Gastrocnemius medialis (tissue), 4 donors: ENCODE data around the gene OSBPL2. TPM values are rescaled to one million over a fixed set of nuclear protein-coding genes. Genes with fewer than 3 reads are reported as not detected.

ENCODE experiments used
- ATAC-seq, 2 donors: fragments of 150-250 bp; one replicate each; pipeline ENCODE4 v1.9.1; 2016
- DNase-seq, 2 donors: peaks; one replicate each; pipeline ENCODE4 v3.0.0-alpha.2; 2019
- H3K27ac ChIP-seq, 4 donors: fragments of 200-600 bp; sonication (generic); 1 replicate in 1 of 4; 2 replicates in 3 of 4; pipeline ENCODE4 v1.5.1; 2016 to 2018; ENCODE audit warnings: mild to moderate bottlenecking in 2 of 4, moderate library complexity in 1 of 4
- H3K27me3 ChIP-seq, 3 donors: fragments of 200-600 bp; sonication (generic) in 2 of 3; 1 replicate in 1 of 3; 2 replicates in 2 of 3; pipeline versions ENCODE4 v1.5.1 to v1.6.0; 2016 to 2019; ENCODE audit warnings: mild to moderate bottlenecking in 1 of 3, moderate library complexity in 1 of 3
- H3K36me3 ChIP-seq, 2 donors: fragments of 200-600 bp; sonication (generic) in 1 of 2; one replicate each; pipeline ENCODE4 v1.5.1; 2017 to 2018
- H3K4me1 ChIP-seq, 2 donors: fragments of 200-600 bp; sonication (generic) in 1 of 2; one replicate each; pipeline ENCODE4 v1.5.1; 2016 to 2017; ENCODE audit warnings: mild to moderate bottlenecking in 2 of 2
- H3K4me3 ChIP-seq, 4 donors: fragments of 200-600 bp; sonication (generic) in 3 of 4; 1 replicate in 1 of 4; 2 replicates in 3 of 4; pipeline ENCODE4 v1.5.1; 2016 to 2019; ENCODE audit warnings: mild to moderate bottlenecking in 2 of 4
- H3K9me3 ChIP-seq, 3 donors: fragments of 200-600 bp; sonication (generic) in 2 of 3; 1 replicate in 1 of 3; 2 replicates in 2 of 3; pipeline ENCODE4 v1.5.1; 2016 to 2019
- POLR2A ChIP-seq, 2 donors: fragments of 450-650 bp; IDR thresholded peaks; one replicate each; pipeline ENCODE4 v1.6.1; 2017; ENCODE audit warnings: antibody characterized with exemption in 2 of 2, mild to moderate bottlenecking in 2 of 2, moderate library complexity in 2 of 2
- in situ Hi-C, 4 donors: fragments of 200-750 bp; cut with MboI; loops; one replicate each; pipeline versions ENCODE4 v1.15.0 to v1.8.0; 2017; ENCODE audit warnings: low sequenced_read_pairs in 4 of 4
- intact Hi-C: fragments of 100-400 bp; cut with DNase I; formaldehyde crosslinking; loops from one replicate; pipeline ENCODE4 v1.15.1; 2023; ENCODE audit warnings: low total_unique reads
- total RNA-seq, 4 donors: library from RNA; depleted of rRNA; stranded (reverse); fragments of >200 nt; gene quantifications; one replicate each; pipeline versions ENCODE4 v1.1.0 to v1.2.3, GENCODE V29; 2016
- TF ChIP-seq, protein P1 (sequence below), 5 experiments: fragments of 450-650 bp in 3 of 5; fragments of 200-600 bp in 2 of 5; sonication (generic) in 2 of 5; IDR thresholded peaks in 4 of 5; conservative IDR thresholded peaks in 1 of 5; 1 replicate in 4 of 5; 2 replicates in 1 of 5; pipeline ENCODE4 v1.5.1; 2016 to 2019; ENCODE audit warnings: antibody characterized with exemption in 5 of 5, mild to moderate bottlenecking in 3 of 5, moderate library complexity in 3 of 5

Gene OSBPL2
- total RNA-seq, 4 donors from 2014 or later = 15.8 to 26.4 (median 19.6) TPM

DNA sequence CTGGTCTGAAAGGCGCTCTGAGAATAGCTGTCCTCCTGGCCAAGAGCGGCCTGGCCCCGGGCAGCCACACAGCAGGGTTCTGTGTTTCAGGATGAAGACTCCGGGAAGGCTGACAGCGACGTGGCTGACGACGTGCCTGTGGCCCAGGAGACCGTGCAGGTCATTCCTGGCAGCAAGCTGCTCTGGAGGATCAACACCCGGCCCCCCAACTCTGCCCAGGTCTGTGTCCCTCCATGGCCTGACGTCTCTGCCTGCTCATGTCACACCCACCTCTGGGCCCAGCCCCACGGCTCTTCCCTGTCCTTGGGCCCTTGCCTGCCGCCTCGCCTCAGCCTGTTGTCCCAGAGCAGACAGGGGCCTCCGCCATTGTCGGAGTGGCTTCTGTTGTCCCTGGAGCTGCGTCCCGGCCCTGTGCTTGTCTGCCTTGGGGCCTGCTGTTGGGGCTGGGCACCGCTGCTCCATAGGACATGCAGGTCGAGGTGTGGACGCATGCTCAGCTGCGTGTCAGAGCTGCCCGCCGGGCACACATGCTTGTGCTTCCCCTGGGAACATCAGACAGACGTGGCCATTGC lies 48.3 kb downstream of the OSBPL2 start:
- intact Hi-C loops (no loop called here), in situ Hi-C loops (loop anchor here in 1 of 4 donors (25.0 kb wide), 1 partner anchor 101 kb away; the partner anchor contains the start of gene RPS21)
- H3K27ac ChIP-seq = peak overlapping the region; percentile 50 to 88 (median 66)
- TF ChIP-seq, protein P1, sequence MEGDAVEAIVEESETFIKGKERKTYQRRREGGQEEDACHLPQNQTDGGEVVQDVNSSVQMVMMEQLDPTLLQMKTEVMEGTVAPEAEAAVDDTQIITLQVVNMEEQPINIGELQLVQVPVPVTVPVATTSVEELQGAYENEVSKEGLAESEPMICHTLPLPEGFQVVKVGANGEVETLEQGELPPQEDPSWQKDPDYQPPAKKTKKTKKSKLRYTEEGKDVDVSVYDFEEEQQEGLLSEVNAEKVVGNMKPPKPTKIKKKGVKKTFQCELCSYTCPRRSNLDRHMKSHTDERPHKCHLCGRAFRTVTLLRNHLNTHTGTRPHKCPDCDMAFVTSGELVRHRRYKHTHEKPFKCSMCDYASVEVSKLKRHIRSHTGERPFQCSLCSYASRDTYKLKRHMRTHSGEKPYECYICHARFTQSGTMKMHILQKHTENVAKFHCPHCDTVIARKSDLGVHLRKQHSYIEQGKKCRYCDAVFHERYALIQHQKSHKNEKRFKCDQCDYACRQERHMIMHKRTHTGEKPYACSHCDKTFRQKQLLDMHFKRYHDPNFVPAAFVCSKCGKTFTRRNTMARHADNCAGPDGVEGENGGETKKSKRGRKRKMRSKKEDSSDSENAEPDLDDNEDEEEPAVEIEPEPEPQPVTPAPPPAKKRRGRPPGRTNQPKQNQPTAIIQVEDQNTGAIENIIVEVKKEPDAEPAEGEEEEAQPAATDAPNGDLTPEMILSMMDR (IDR thresholded peaks at IDR 0.05 in 4 of 5, conservative IDR thresholded peaks at IDR 0.05 in 1 of 5) = no peak
- TF ChIP-seq POLR2A (IDR thresholded peaks at IDR 0.05) = no peak
- no peak overlapping the region for H3K4me3 ChIP-seq
- DNase-seq = no peak
- peaks cover 0 to 65% of the 10 kb centered on the region in 2 donors for H3K36me3 ChIP-seq
- H3K4me1 ChIP-seq = peaks cover 14 to 30% of the 10 kb centered on the region in 2 donors
- no peaks in the 10 kb centered on the region for H3K9me3 ChIP-seq
- ATAC-seq = no peak
- no peaks in the 10 kb centered on the region for H3K27me3 ChIP-seq

DNA sequence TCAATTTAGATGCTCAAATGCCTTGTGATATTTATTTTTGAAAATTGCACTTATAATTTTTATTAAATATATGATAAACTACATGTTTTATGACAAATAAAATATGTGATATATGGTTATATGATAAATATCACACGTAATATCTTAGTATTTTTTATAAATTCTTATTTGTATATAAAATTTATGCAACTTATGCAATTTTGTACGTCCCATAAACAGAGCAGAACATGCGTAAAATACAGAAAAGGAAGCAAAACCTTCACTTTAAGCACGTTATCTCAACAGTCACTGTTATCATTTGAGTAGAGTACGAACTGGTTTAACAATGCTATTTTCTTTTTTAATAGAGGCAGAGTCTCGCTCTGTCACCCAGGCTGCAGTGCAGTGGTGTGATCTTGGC lies 48.8 kb downstream of the OSBPL2 start:
- peaks cover 14 to 29% of the 10 kb centered on the region in 2 donors for H3K4me1 ChIP-seq
- in situ Hi-C loops = loop anchor here in 1 of 4 donors (25.0 kb wide), 1 partner anchor 100 kb away; the partner anchor contains the start of gene RPS21
- H3K27ac ChIP-seq = peak overlapping the region; percentile 50 to 88 (median 66)
- H3K4me3 ChIP-seq = no peak overlapping the region
- DNase-seq (no peak), ATAC-seq (no peak)
- intact Hi-C loops = no loop called here
- peaks cover 0 to 65% of the 10 kb centered on the region in 2 donors for H3K36me3 ChIP-seq
- TF ChIP-seq, protein P1 (IDR thresholded peaks at IDR 0.05 in 4 of 5, conservative IDR thresholded peaks at IDR 0.05 in 1 of 5) = no peak
- TF ChIP-seq POLR2A (IDR thresholded peaks at IDR 0.05) = no peak
- H3K27me3 ChIP-seq = no peaks in the 10 kb centered on the region
- no peaks in the 10 kb centered on the region for H3K9me3 ChIP-seq

DNA sequence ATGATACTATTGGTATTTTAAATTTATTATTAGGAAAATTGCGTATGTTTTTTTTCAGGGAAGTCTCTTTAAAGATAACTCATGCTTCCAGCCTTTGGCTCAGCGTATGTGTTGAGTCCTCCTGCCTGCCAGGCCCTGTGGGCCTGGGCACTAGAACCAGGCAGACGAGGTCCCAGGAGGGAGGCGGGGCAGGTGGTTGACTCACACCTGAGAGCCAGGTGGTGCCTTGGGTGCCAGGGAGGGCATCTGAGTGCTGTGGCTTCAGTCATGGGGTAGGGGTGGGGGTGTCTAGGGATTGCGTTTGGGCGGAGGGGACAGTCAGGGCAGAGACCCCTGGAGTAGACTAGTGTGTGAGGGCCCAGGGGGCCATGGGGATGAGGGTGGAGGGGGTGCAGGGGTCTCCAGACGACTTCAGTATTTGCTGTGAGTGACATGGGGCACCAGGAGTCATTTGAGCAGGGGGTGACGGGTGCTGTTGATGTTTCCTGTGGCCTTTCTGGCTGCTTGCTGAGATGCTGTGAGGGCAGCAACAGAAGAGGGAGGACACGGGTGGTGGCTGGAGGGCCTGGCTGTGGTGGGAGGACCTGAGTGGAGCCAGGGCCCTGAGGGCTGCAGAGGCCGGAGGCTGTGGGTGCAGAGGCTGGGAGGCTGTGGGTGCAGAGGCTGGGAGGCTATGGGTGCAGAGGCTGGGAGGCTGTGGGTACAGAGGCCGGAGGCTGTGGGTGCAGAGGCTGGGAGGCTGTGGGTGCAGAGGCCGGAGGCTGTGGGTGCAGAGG lies 49.6 kb downstream of the OSBPL2 start:
- ATAC-seq = no peak
- no peaks in the 10 kb centered on the region for H3K27me3 ChIP-seq
- peaks cover 0 to 72% of the 10 kb centered on the region in 2 donors for H3K36me3 ChIP-seq
- H3K4me3 ChIP-seq = no peak overlapping the region
- no peak for DNase-seq
- peak overlapping the region in 1 of 4 donors; percentile 88 for H3K27ac ChIP-seq
- no peak for TF ChIP-seq POLR2A (IDR thresholded peaks at IDR 0.05)
- TF ChIP-seq, protein P1 (IDR thresholded peaks at IDR 0.05 in 4 of 5, conservative IDR thresholded peaks at IDR 0.05 in 1 of 5) = no peak
- intact Hi-C loops = no loop called here
- in situ Hi-C loops = loop anchor here in 1 of 4 donors (25.0 kb wide), 1 partner anchor 99 kb away; the partner anchor contains the start of gene RPS21
- peaks cover 7 to 21% of the 10 kb centered on the region in 2 donors for H3K4me1 ChIP-seq
- no peaks in the 10 kb centered on the region for H3K9me3 ChIP-seq

DNA sequence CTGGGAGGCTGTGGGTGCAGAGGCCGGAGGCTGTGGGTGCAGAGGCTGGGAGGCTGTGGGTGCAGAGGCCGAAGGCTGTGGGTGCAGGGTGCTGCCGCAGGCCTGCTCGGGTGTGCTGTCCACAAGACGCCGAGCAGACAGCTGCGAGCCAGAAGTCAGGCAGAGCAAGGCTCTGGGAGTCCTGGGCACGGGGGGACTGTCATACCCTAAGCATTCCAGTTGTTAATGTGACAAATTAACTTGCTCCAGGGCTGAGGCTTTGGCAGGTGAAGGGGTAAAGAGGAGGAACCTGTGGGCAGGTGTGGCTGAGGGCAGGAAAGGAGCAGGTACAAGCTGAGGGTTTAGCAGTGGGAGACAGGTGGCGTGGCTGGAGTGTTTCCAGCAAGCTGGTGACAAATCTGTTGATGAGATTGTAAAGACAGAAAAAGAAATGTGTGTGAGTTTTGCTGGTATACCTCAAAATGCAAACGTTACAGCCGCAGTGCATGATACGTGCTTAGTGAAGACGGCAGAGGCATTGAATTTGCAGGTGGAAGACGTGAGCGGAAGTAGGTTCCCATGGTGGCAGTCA lies 50.3 kb downstream of the OSBPL2 start:
- no peak overlapping the region for H3K4me3 ChIP-seq
- peaks cover under 1 to 14% of the 10 kb centered on the region in 2 donors for H3K4me1 ChIP-seq
- no peaks in the 10 kb centered on the region for H3K9me3 ChIP-seq
- no peaks in the 10 kb centered on the region for H3K27me3 ChIP-seq
- DNase-seq = no peak
- H3K36me3 ChIP-seq = peaks cover 0 to 79% of the 10 kb centered on the region in 2 donors
- in situ Hi-C loops = loop anchor here in 1 of 4 donors (25.0 kb wide), 1 partner anchor 99 kb away; the partner anchor contains the start of gene RPS21
- intact Hi-C loops = no loop called here
- H3K27ac ChIP-seq = no peak overlapping the region
- ATAC-seq = no peak
- TF ChIP-seq, protein P1 (IDR thresholded peaks at IDR 0.05 in 4 of 5, conservative IDR thresholded peaks at IDR 0.05 in 1 of 5) = no peak
- TF ChIP-seq POLR2A (IDR thresholded peaks at IDR 0.05) = no peak
